ENCODE results near the gene SIRPB2. TPM values are rescaled to one million over a fixed set of nuclear protein-coding genes. Genes with fewer than 3 reads are reported as not detected.

SIRPB2 gene
- total RNA-seq, 1 donor from 2014 or later: 4.0 TPM

DNA sequence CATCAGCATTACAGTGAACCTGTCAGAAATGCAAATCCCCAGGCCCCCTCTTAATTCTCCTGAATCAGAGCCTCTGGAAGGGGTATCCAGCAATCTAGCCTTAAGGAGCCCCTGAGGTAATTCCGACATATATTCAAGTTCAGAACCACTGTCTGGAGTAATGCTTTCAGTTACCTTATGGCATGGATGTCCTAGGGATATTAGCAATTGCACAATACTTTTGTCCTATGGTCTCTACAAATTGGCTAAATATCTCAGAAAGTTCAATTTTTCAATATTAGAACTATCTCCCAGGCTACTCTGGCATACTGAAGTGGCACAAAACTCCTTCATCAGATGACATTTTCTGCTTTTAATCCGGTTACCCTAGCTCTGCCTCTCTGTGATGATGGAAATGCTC is 30.9 kb downstream of the SIRPB2 start:
- intact Hi-C loops (cut with DNase I): no loop called here
- ATAC-seq (no peak), DNase-seq (ENCODE audit: missing footprints) (no peak)

- no peak for DNase-seq (ENCODE audit: missing footprints)
- intact Hi-C loops (cut with DNase I): no loop called here
- no peak for ATAC-seq
Observed at GRCh38 chr20:1457992-1458391, 33.2 kb downstream of the SIRPB2 start.

- DNase-seq (ENCODE audit: missing footprints) (no peak), ATAC-seq (no peak)
- intact Hi-C loops (cut with DNase I): no loop called here
Observed at GRCh38 chr20:1456300-1456699, 34.9 kb downstream of the SIRPB2 start.

DNA sequence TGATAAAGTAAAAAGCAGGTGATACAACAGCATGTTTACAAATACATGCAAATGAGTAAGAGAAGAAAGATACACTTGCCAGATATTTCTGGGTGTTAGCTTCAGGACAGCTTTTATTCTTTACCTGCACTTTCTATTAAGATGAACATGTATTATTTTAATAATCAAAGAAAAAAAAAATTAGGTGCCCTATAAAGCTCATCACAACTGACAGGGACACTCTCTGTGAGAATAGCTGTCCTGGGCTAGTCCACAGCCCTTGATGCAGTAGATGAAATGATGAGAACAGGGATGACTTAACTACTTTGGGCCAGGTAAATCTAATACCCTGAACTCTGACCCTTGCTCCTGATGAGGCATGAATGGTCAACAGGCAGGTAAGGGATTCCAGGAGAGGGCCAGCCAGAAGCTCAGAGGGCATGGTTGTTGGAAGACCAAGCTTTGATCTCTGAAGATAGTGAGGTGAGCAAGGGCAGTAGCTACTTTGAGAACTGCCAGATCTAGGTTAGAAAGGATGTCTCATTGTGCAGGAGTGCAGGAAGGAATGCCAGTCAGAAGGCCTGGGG is 40.2 kb downstream of the SIRPB2 start:
- intact Hi-C loops (cut with DNase I): no loop called here
- DNase-seq (ENCODE audit: missing footprints) (no peak), ATAC-seq (no peak)

GRCh38 chr20:1449370-1449769 is 41.9 kb downstream of the SIRPB2 start:
- DNase-seq (ENCODE audit: missing footprints): no peak
- intact Hi-C loops (cut with DNase I): no loop called here
- ATAC-seq: no peak

DNA sequence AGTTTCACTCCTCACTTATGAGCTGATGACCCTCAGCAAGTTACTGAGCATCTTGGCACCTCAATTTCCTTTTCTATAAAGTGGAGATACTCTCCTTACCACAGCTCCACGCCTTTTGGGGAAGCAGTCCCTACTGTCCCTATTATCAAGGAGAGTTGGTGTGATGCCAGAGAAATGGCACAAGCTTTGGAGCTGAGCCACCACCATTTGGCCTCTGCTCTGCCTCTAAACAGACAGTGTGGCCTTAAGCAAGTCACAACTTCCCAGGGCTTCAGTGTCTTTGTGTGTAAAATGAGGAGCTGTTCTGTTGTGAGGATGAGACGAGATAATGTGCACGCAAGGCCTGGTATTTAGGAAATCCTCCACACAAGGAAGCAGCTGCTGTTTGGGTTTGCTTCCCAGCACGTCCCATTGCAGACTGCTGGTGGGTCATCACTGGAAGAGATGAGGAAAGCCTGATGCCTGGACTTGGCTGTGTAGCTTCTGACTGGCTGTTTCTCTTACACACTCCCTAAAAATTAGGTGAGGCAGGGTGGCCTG is 43.1 kb downstream of the SIRPB2 start:
- DNase-seq (ENCODE audit: missing footprints) (no peak), ATAC-seq (no peak)
- intact Hi-C loops (cut with DNase I): no loop called here

DNA sequence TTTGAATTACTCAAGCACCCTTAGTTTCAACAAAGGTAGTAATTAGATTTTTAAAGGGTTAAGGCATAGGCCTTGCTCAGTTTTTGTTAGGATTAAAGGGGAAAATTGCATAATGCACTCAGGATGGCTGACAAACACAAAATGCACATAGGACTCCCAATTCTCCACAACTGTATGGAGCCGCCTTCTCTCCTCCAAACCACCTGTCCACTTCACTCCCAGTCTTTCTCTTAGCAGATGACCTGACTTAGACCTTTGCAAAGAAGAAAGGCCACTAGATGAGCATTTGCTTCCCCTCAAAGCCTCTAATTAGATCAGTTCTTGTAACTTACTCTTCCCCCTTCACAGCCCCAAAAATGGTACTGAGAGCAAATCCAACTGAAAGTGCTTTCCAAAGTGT is 44.7 kb downstream of the SIRPB2 start:
- DNase-seq (ENCODE audit: missing footprints) (no peak), ATAC-seq (no peak)
- intact Hi-C loops (cut with DNase I): no loop called here

- DNase-seq (ENCODE audit: missing footprints): no peak
- intact Hi-C loops (cut with DNase I): no loop called here
- no peak for ATAC-seq
Observed at GRCh38 chr20:1443085-1443484, 48.1 kb downstream of the SIRPB2 start.

- no peak for ATAC-seq
- intact Hi-C loops (cut with DNase I): no loop called here
- no peak for DNase-seq (ENCODE audit: missing footprints)
Observed at GRCh38 chr20:1442304-1442703, 48.9 kb downstream of the SIRPB2 start.

DNA sequence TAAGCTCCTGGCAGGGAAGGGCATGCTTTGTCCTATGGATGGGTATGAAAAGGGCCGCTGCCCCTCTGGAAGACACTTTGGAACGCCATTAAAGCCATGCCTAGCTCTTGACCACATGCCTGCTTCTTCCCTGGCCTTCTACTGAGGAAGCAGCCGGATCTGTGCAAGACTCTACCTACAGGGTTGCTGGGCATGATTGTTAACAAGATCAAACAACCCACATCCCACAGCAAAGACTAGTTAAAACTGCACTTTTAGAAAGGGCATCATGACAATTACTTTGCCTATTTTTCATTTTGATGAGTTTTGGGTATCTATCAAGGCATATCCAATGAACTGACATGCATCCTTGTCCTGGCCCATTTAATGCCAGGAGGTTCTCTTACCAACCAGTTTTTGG is 50.1 kb downstream of the SIRPB2 start:
- no peak for ATAC-seq
- DNase-seq (ENCODE audit: missing footprints): no peak
- intact Hi-C loops (cut with DNase I): no loop called here

DNA sequence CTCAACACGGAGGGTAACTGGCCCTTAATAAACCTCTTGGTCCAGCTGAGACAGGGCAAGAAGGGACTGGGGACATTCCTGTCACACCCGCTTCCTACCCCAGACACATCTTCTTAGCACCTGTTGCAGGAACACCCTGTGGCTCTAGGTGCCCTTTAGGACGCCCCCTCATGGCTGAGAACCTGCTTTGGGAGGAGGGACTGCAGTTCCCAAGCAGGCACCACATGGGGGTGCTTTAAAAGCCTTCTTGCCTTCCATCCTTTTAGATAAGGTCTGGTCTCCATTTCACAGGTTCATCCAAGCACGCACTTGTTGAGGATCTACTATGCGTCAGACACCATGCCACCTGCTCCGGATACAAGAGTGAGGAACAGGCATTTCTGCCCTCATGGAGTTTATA is 51.2 kb downstream of the SIRPB2 start:
- ATAC-seq (no peak), DNase-seq (ENCODE audit: missing footprints) (no peak)
- intact Hi-C loops (cut with DNase I): no loop called here

- intact Hi-C loops (cut with DNase I): no loop called here
- no peak for ATAC-seq
- no peak for DNase-seq (ENCODE audit: missing footprints)
Observed at GRCh38 chr20:1438361-1438760, 52.9 kb downstream of the SIRPB2 start.

DNA sequence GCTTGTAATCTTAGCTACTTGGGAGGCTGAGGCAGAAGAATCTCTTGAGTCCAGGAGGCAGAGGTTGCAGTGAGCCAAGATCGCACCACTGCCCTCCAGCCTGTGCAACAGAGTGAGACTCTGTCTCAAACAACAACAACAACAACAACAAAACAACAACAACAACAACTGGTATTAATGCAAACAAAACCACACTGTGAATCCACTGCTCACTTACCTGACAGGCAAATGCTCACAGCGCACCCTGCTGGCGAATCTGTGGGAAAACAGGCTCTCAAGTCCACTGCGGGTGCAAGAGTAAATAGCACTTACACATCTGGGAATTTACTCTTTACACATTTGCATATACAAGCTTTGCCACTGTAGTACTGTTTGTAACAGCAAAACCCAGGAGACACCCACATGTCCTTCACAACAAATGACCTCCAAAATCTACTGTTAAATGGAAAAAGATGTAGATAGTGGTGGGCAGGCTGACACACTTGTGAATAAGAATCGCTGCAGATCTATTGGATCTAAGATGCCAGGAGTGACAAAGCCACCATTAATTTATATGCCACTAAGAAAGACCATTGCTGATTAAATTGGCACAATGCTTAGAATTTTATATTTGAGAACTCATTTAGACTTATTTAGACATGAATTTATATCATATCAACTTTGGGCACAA is 53.9 kb downstream of the SIRPB2 start:
- DNase-seq (ENCODE audit: missing footprints) (peak; percentile 88), ATAC-seq (peak; percentile 52)
- intact Hi-C loops (cut with DNase I): loop anchor here (1.0 kb wide), 1 partner anchor 124 kb away; no protein-coding TSS in a partner anchor

DNA sequence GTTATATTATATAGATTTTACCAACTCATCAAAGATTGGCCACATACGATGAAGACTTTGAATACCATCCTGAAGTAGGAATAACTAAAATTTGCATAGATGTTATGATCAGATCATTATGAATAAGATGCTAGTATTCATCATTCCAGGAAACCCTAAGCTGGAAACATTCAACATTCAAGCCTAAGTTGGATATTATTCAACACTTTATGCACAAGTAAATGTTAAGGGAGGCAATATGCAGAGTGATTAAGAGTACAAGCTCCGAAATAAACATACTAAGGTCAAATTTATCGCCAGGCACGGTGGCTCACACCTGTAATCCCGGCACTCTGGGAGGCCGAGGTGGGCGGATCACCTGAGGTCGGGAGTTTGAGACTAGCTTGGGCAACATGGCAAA is 55.0 kb downstream of the SIRPB2 start:
- intact Hi-C loops (cut with DNase I): no loop called here
- DNase-seq (ENCODE audit: missing footprints) (no peak), ATAC-seq (no peak)

DNA sequence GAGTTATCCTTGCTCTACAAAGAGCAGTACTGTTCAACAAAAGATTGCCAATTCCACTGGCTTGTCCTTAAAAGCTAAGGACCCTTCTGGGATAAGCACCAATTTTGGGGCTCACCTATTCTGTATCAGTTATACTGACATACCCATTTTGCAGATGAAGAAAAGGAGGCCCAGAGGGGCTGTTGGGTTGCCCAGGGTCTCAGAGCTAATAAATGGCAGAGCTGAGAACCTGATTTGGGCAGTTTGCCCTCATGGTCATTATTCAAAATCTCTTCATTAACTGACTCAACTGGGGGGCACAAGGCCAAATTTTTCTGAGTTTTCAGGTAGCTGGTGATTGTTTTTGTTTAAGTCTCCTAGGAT is 55.9 kb downstream of the SIRPB2 start:
- intact Hi-C loops (cut with DNase I): no loop called here

DNA sequence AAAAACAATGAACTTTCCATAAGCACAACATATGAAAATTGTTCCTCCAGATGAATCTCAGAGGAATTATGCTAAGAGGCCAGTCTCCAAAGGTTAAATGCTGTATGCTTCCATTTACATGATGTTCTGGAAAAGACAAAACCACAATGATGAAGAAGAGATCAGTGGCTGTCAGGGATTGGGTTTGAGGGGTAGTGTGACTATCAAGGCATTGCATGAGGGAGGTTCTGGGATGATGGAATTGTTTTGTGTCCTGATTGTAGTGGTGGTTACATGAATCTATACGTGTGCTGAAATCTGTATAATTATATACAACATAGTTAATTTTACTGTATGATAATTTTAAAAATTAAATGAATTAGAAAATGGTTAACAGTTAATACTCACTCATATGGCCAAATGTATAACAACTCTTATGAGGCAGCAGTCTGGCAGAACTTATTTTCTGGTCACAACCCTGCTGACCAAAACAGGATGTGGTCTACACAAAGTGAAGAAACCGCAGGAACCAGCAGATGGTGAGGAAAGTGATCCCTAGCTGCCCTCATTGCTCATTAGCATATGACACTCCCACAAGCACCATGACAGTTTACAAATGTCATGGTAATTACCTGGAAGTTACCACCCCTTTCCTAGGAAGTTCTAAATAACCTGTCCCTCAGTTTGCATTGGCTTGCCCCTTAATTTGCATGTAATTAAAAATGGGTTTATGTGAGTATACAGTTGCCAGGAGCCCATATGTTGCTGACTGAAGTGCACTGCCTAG is 56.5 kb downstream of the SIRPB2 start:
- intact Hi-C loops (cut with DNase I): no loop called here
- no peak for DNase-seq (ENCODE audit: missing footprints)
- ATAC-seq: peak; percentile 31

More for the DNA sequence above, 55.9 kb downstream of the SIRPB2 start:
- ATAC-seq (no peak), DNase-seq (ENCODE audit: missing footprints) (no peak)

DNA sequence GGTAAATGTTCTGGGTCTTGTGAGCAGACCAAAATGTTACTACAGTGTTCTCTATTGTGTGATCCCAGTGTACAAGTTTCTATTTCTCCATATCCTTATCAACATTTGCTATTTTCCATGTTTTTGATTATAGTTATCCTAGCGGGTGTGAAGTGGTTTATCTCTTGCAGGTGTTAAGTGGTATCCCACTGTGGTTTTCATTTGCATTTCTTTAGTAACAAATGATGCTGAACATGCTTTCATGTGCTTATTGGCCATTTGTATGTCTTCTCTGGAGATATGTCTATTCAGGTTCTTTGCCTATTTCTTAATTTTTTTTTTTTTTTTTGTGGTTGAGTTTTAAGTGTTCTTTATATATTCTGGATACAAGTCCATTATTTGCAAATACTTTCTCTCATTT is 60.1 kb downstream of the SIRPB2 start:
- intact Hi-C loops (cut with DNase I): no loop called here
- DNase-seq (ENCODE audit: missing footprints) (no peak), ATAC-seq (no peak)

DNA sequence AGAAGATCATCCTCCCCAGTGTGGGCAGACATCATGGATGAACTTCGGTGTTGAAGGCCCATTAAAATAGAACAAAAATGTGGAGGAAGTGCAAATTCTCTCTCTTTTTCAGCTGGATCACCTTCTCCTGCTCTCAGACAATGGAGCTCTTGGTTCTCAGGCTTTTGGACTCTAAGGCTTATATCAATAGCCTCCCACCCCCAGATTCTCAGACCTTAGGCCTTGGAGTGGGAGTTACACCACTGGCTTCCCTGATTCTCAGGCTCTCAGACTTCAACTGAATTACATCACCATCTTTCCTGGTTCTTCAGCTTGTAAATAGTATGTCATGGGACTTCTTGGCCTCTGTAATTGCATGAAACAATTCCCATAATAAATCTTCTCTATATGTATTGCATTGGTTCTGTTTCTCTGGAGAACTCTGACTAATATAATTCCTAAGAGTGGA is 61.2 kb downstream of the SIRPB2 start:
- intact Hi-C loops (cut with DNase I): no loop called here
- ATAC-seq (no peak), DNase-seq (ENCODE audit: missing footprints) (no peak)

DNA sequence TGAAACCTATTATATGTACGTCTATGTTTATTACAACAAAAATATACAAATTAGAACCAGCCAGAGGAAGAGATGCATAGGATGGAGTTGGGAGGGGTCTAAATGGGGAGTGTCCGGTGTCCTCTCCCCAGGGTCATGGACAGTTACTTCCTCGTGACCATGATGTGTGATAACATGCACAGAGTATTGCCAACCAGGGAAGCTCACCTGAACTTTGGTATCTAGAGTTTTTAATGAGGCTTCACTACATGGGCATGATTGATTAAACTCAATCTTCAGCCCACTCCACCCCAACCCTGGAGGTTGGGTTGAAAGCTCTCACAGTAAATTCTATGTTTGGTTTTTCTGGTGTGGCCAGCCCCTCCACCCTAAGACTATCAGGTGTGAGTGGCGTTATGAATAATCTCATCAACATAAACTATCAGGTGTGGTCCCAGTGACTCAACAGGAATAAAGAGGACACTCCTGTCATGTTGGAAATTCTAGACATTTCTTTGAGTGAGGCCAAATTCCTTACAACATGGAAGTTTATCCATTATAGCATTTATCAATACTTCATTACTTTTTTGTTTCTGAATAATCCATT is 62.0 kb downstream of the SIRPB2 start:
- no peak for ATAC-seq
- intact Hi-C loops (cut with DNase I): no loop called here
- DNase-seq (ENCODE audit: missing footprints): no peak
